Right renal cortex interstitium (tissue), 3 donors: ENCODE data around the gene NXF1. TPM values are rescaled to one million over a fixed set of nuclear protein-coding genes. Genes with fewer than 3 reads are reported as not detected.

ENCODE experiments used
- DNase-seq, 3 donors: peaks; one replicate each; pipeline ENCODE4 v3.0.0-alpha.2; 2013; ENCODE audit warnings: low read depth in 3 of 3, low spot score in 2 of 3
- polyA plus RNA-seq, 3 donors: library from polyadenylated mRNA; unstranded; fragments of 120-200 nt; gene quantifications; one replicate each; pipeline ENCODE4 v1.2.1, GENCODE V29; 2013; ENCODE audit not compliant: insufficient read length in 3 of 3

Gene NXF1
- polyA plus RNA-seq, 3 donors = 107 to 140 (median 121) TPM

DNA sequence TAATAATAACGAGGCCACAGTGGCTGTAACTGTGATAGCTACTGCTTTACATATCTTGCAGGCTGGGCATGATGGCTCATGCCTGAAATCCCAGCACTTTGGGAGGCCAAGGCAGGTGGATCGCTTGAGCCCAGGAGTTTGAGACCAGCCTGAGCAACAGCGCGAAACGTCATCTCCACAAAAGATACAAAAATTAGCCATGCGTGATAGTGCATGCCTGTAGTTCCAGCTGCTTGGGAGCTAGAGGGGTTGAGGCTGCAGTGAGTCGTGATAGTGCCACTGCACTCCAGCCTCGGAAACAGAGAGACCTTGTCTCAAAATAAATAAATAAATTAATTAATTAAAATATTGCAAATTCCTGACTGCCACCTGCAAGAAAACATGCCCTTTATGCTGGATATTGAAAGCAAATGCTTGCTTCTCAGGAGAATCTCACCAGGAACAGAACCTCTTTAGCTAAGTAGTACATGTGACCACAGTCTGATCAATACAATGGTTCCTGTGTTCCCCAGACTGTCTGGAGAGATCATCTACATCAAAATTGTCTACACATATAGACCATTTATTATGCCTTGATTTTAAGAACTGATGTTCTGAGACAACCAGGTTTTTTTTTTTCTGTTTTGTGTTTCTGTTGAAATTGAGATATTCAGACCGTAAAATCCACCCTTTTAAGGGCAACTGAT, 57.6 kb downstream of the NXF1 start:
- DNase-seq = no peak

Other genes with a start within 250 kb of the NXF1 start
- 1,000 to 10,000 TPM; 2,168 to 2,372 (median 2,294) TPM for gene EEF1G, start 231.5 kb downstream of the NXF1 start, polyA plus RNA-seq
- gene TUT1, start 213.9 kb downstream of the NXF1 start, polyA plus RNA-seq = 10 to 100 TPM; 17.9 to 21.5 (median 19.0) TPM
- 10 to 100 TPM; 90.2 to 96.7 (median 96.2) TPM for gene MTA2, start 203.6 kb downstream of the NXF1 start, polyA plus RNA-seq
- gene EML3, start 192.7 kb downstream of the NXF1 start, polyA plus RNA-seq = 10 to 100 TPM; 24.4 to 32.6 (median 26.1) TPM
- gene ROM1, start 192.2 kb downstream of the NXF1 start, polyA plus RNA-seq = 1 to 10 TPM; 2.7 to 3.6 (median 3.6) TPM
- gene B3GAT3, start 183.5 kb downstream of the NXF1 start, polyA plus RNA-seq = 10 to 100 TPM; 23.1 to 27.0 (median 25.0) TPM
- 100 to 1,000 TPM; 390 to 407 (median 396) TPM for gene GANAB, start 158.8 kb downstream of the NXF1 start, polyA plus RNA-seq
- 10 to 100 TPM; 19.0 to 21.3 (median 19.4) TPM for gene INTS5, start 152.1 kb downstream of the NXF1 start, polyA plus RNA-seq
- gene C11orf98, start 140.2 kb downstream of the NXF1 start, polyA plus RNA-seq = 10 to 100 TPM; 47.0 to 57.9 (median 51.7) TPM
- 1 to 10 TPM; 3.9 to 5.6 (median 4.3) TPM for gene CSKMT, start 140.1 kb downstream of the NXF1 start, polyA plus RNA-seq
- 1 to 10 TPM; 6.6 to 8.4 (median 6.8) TPM for gene UQCC3, start 133.8 kb downstream of the NXF1 start, polyA plus RNA-seq
- gene LBHD1, start 133.2 kb downstream of the NXF1 start, polyA plus RNA-seq = 1 to 10 TPM; 5.4 to 8.2 (median 6.1) TPM
- 100 to 1,000 TPM; 160 to 169 (median 161) TPM for gene UBXN1, start 126.4 kb downstream of the NXF1 start, polyA plus RNA-seq
- under 1 TPM; 0.78 to 0.95 (median 0.85) TPM for gene LRRN4CL, start 115.9 kb downstream of the NXF1 start, polyA plus RNA-seq
- gene BSCL2, start 98.0 kb downstream of the NXF1 start, polyA plus RNA-seq = 10 to 100 TPM; 65.2 to 74.4 (median 71.1) TPM
- 1 to 10 TPM; 1.5 to 1.9 (median 1.7) TPM for gene GNG3, start 97.8 kb downstream of the NXF1 start, polyA plus RNA-seq
- gene HNRNPUL2, start 78.0 kb downstream of the NXF1 start, polyA plus RNA-seq = 10 to 100 TPM; 78.7 to 83.8 (median 81.4) TPM
- gene TTC9C, start 77.0 kb downstream of the NXF1 start, polyA plus RNA-seq = 10 to 100 TPM; 35.2 to 42.4 (median 38.0) TPM
- gene ZBTB3, start 51.3 kb downstream of the NXF1 start, polyA plus RNA-seq = 1 to 10 TPM; 6.8 to 9.1 (median 7.0) TPM
- gene POLR2G, start 43.9 kb downstream of the NXF1 start, polyA plus RNA-seq = 100 to 1,000 TPM; 173 to 180 (median 179) TPM
- 10 to 100 TPM; 27.9 to 30.9 (median 28.4) TPM for gene TAF6L, start 34.0 kb downstream of the NXF1 start, polyA plus RNA-seq
- gene TMEM179B, start 18.0 kb downstream of the NXF1 start, polyA plus RNA-seq = 10 to 100 TPM; 66.4 to 71.6 (median 67.9) TPM
- 10 to 100 TPM; 22.5 to 26.6 (median 26.3) TPM for gene TMEM223, start 13.4 kb downstream of the NXF1 start, polyA plus RNA-seq
- 10 to 100 TPM; 50.3 to 54.5 (median 51.4) TPM for gene STX5, start 26.6 kb upstream of the NXF1 start, polyA plus RNA-seq
- gene TEX54, start 27.4 kb upstream of the NXF1 start, polyA plus RNA-seq = under 1 TPM; 0.28 to 0.43 (median 0.33) TPM
- gene WDR74, start 34.1 kb upstream of the NXF1 start, polyA plus RNA-seq = 10 to 100 TPM; 31.2 to 36.0 (median 33.7) TPM
- 100 to 1,000 TPM; 209 to 222 (median 211) TPM for gene SLC3A2, start 75.5 kb upstream of the NXF1 start, polyA plus RNA-seq
- under 1 TPM in 2 of 3 donors, not detected in 1; 0.04 to 0.15 TPM for gene CHRM1, start 115.9 kb upstream of the NXF1 start, polyA plus RNA-seq
- gene SLC22A6, start 179.5 kb upstream of the NXF1 start, polyA plus RNA-seq = 10 to 100 TPM; 18.8 to 34.7 (median 31.3) TPM
- gene SLC22A8, start 210.4 kb upstream of the NXF1 start, polyA plus RNA-seq = 10 to 100 TPM; 29.0 to 48.6 (median 48.1) TPM